GM23338 (cell line): ENCODE results near the gene PSMD13. TPM values are rescaled to one million over a fixed set of nuclear protein-coding genes. Genes with fewer than 3 reads are reported as not detected.
A peak's percentile ranks its signal among the peaks of the same experiment; 100 is the strongest.

Source experiments
- ATAC-seq: fragments of 200-7000 bp; cut with Tn5 transposase; 3 replicates; pipeline ENCODE4 v1.9.1; 2020
- DNase-seq: peaks from one replicate; pipeline ENCODE4 v3.0.0-alpha.2; 2015; ENCODE audit warnings: low spot score
- H2AFZ ChIP-seq: fragments of 200-600 bp; sonication (generic); 2 replicates; pipeline ENCODE4 v1.8.0; 2016; ENCODE audit warnings: antibody characterized with exemption, mild to moderate bottlenecking, moderate library complexity
- H3F3A ChIP-seq: fragments of 200-600 bp; sonication (generic); replicated peaks from 2 replicates; pipeline ENCODE4 v1.8.0; 2017; ENCODE audit warnings: antibody characterized with exemption, mixed run types, low read depth
- H3K27ac ChIP-seq: fragments of 200-600 bp; sonication (generic); 2 replicates; pipeline ENCODE4 v1.6.1; 2016; ENCODE audit warnings: low read depth
- H3K27me3 ChIP-seq: fragments of 200-600 bp; sonication (generic); 2 replicates; pipeline ENCODE4 v1.8.0; 2016; ENCODE audit warnings: mild to moderate bottlenecking, mixed run types, moderate library complexity; ENCODE audit not compliant: insufficient read depth
- H3K36me3 ChIP-seq: fragments of 200-600 bp; sonication (generic); 2 replicates; pipeline ENCODE4 v1.8.0; 2016; ENCODE audit warnings: mild to moderate bottlenecking; ENCODE audit not compliant: insufficient read depth
- H3K4me1 ChIP-seq: fragments of 200-600 bp; sonication (generic); 2 replicates; pipeline ENCODE4 v1.8.0; 2016; ENCODE audit warnings: mild to moderate bottlenecking, moderate library complexity; ENCODE audit not compliant: insufficient read depth
- H3K4me2 ChIP-seq: fragments of 200-600 bp; sonication (generic); 2 replicates; pipeline ENCODE4 v1.7.1; 2017; ENCODE audit warnings: mixed run types
- H3K4me3 ChIP-seq: fragments of 200-600 bp; sonication (generic); 2 replicates; pipeline ENCODE4 v1.6.1; 2016; ENCODE audit warnings: mixed run types
- H3K79me2 ChIP-seq: fragments of 200-600 bp; sonication (generic); replicated peaks from 2 replicates; pipeline ENCODE4 v1.8.0; 2017; ENCODE audit warnings: mild to moderate bottlenecking; ENCODE audit not compliant: insufficient read depth
- H3K9me2 ChIP-seq: fragments of 200-600 bp; sonication (generic); 2 replicates; pipeline ENCODE4 v1.8.0; 2017; ENCODE audit not compliant: insufficient read depth
- H4K20me1 ChIP-seq: fragments of 200-600 bp; sonication (generic); replicated peaks from 2 replicates; pipeline ENCODE4 v1.8.0; 2017; ENCODE audit warnings: mild to moderate bottlenecking; ENCODE audit not compliant: insufficient read depth
- H3K27ac Mint-ChIP-seq: 2 replicates; pipeline ENCODE4 v1.8.0; 2020; ENCODE audit warnings: inconsistent platforms, mild to moderate bottlenecking, moderate library complexity, mixed read lengths
- H3K27me3 Mint-ChIP-seq: 3 replicates; pipeline ENCODE4 v1.8.0; 2022; ENCODE audit warnings: low read depth, mild to moderate bottlenecking, moderate library complexity, mixed read lengths, inconsistent platforms; ENCODE audit not compliant: insufficient read depth, poor library complexity
- H3K36me3 Mint-ChIP-seq: 3 replicates; pipeline ENCODE4 v1.8.0; 2021; ENCODE audit warnings: low read depth, mild to moderate bottlenecking, inconsistent platforms, moderate library complexity, mixed read lengths
- H3K4me1 Mint-ChIP-seq: 3 replicates; pipeline ENCODE4 v1.8.0; 2020; ENCODE audit warnings: mild to moderate bottlenecking, inconsistent platforms, mixed read lengths
- H3K4me3 Mint-ChIP-seq: 3 replicates; pipeline ENCODE4 v1.8.0; 2021; ENCODE audit warnings: moderate library complexity, mild to moderate bottlenecking, inconsistent platforms, mixed read lengths
- H3K9me3 Mint-ChIP-seq: 3 replicates; pipeline ENCODE4 v1.8.0; 2020; ENCODE audit warnings: moderate library complexity, mild to moderate bottlenecking, inconsistent platforms, mixed read lengths
- CTCF ChIP-seq, 2 experiments: fragments of 200-600 bp in 1 of 2; sonication (generic) in 1 of 2; conservative IDR thresholded peaks; 2 replicates each; pipeline versions ENCODE4 v1.5.1 to v1.6.1; 2016 to 2017; ENCODE audit warnings: antibody characterized with exemption in 2 of 2, low read depth in 2 of 2, mild to moderate bottlenecking in 2 of 2, moderate library complexity in 1 of 2
- ETS1 ChIP-seq: IDR thresholded peaks from 2 replicates; pipeline ENCODE4 v1.6.1; 2016; ENCODE audit warnings: antibody characterized with exemption
- JUNB ChIP-seq: IDR thresholded peaks from one replicate; pipeline ENCODE4 v1.6.1; 2016; ENCODE audit warnings: antibody characterized with exemption; ENCODE audit not compliant: unreplicated experiment
- POLR2AphosphoS5 ChIP-seq: IDR thresholded peaks from 2 replicates; pipeline ENCODE4 v1.6.1; 2016; ENCODE audit warnings: antibody characterized with exemption, low read depth
- ZNF114 ChIP-seq: fragments of 250-450 bp; sonication (Bioruptor Pico); IDR thresholded peaks from 2 replicates; pipeline ENCODE4 v1.5.0; 2020; ENCODE audit warnings: mild to moderate bottlenecking, moderate library complexity
- ZNF331 ChIP-seq: fragments of 250-450 bp; sonication (Bioruptor Pico); IDR thresholded peaks from 2 replicates; pipeline ENCODE4 v1.5.0; 2020; ENCODE audit warnings: low read depth, mild to moderate bottlenecking, moderate library complexity
- ZNF462 ChIP-seq: fragments of 250-450 bp; sonication (Bioruptor Pico); IDR thresholded peaks from 2 replicates; pipeline ENCODE4 v1.5.0; 2020; ENCODE audit warnings: mild to moderate bottlenecking, moderate library complexity
- polyA plus RNA-seq: library from polyadenylated mRNA; unstranded; fragments of >200 nt; fragmentation: Nextera tagmentation; extraction: Ambion mirVana; gene quantifications from 2 replicates; pipeline ENCODE4 v1.2.1, GENCODE V29; 2016
- total RNA-seq: library from RNA; depleted of rRNA; stranded (reverse); fragments of >200 nt; shearing (Covaris generic); gene quantifications from 2 replicates; pipeline ENCODE4 v1.2.3, GENCODE V29; 2014

The PSMD13 gene
- total and polyA plus RNA-seq, 2 experiments from 2014 or later, result 111 to 114 TPM

GRCh38 chr11:257766-258493 is 21.2 kb downstream of the PSMD13 start:
- Mint-ChIP-seq H3K9me3 (peaks cover 20% of the 10 kb centered on the region), H3K4me3 (no peak overlapping the region), H3K36me3 (peaks cover 18% of the 10 kb centered on the region), H3K27me3 (peaks cover 5% of the 10 kb centered on the region), H3K4me1 (no peaks in the 10 kb centered on the region), H3K27ac (no peak overlapping the region)
- Histone ChIP-seq H3K36me3 (no peaks in the 10 kb centered on the region), H3K27ac (no peak overlapping the region), H3K4me3 (no peak overlapping the region), H3K9me2 (peaks cover 4% of the 10 kb centered on the region; the same call in 1 of the 2 replicates), H2AFZ (no peak overlapping the region; the same call in 1 of the 2 replicates), H3K27me3 (no peaks in the 10 kb centered on the region), H3K4me2 (no peak overlapping the region), H3K79me2 (no peaks in the 10 kb centered on the region), H3K4me1 (no peaks in the 10 kb centered on the region), H4K20me1 (no peaks in the 10 kb centered on the region), H3F3A (no peaks in the 10 kb centered on the region)
- DNase-seq (no peak), ATAC-seq (no peak)
- peak in 1 of 2 experiments; percentile 39; a peak in 2 of 4 replicates for TF ChIP-seq CTCF (conservative IDR thresholded peaks at IDR 0.05; ENCODE audit: low read depth in 2 of 2)
- no peak for TF ChIP-seq ETS1

- DNase-seq, result no peak
- peaks cover 4% of the 10 kb centered on the region for H3K27me3 Mint-ChIP-seq
- ATAC-seq, result no peak
- no peaks in the 10 kb centered on the region for H4K20me1 ChIP-seq
- no peaks in the 10 kb centered on the region for H3K79me2 ChIP-seq
- H3K36me3 Mint-ChIP-seq, result peaks cover 8% of the 10 kb centered on the region; the same call in 1 of the 3 replicates
- H2AFZ ChIP-seq, result no peak overlapping the region
- H3K4me1 Mint-ChIP-seq, result no peaks in the 10 kb centered on the region
- peaks cover 4% of the 10 kb centered on the region; the same call in 1 of the 2 replicates for H3K9me2 ChIP-seq
- no peaks in the 10 kb centered on the region for H3K27me3 ChIP-seq
- H3K4me1 ChIP-seq, result no peaks in the 10 kb centered on the region
- H3K4me3 Mint-ChIP-seq, result no peak overlapping the region
- no peak overlapping the region for H3K4me2 ChIP-seq
- H3K4me3 ChIP-seq, result no peak overlapping the region
- no peaks in the 10 kb centered on the region for H3F3A ChIP-seq
- peaks cover 25% of the 10 kb centered on the region for H3K9me3 Mint-ChIP-seq
- no peak overlapping the region for H3K27ac ChIP-seq
- H3K27ac Mint-ChIP-seq, result no peak overlapping the region
- H3K36me3 ChIP-seq, result no peaks in the 10 kb centered on the region
- TF ChIP-seq JUNB (no peak), ZNF331 (CRISPR knock-in tag) (no peak), ZNF114 (no peak), ETS1 (no peak), ZNF462 (no peak), CTCF (conservative IDR thresholded peaks at IDR 0.05; ENCODE audit: low read depth in 2 of 2) (no peak), POLR2AphosphoS5 (no peak)
Observed at GRCh38 chr11:259413-259812, 22.6 kb downstream of the PSMD13 start.
